HEK293T (cell line): ENCODE measurements around the gene CCNE1.

ENCODE experiments used
- CTCF ChIA-PET: fragments of 350-600 bp; formaldehyde crosslinking; extraction: SDS; loops from one replicate; lab custom pipeline; 2021; ENCODE audit warnings: antibody characterized with exemption, inconsistent platforms; lab: Yijun Ruan, JAX
- POLR2A ChIA-PET: fragments of 350-600 bp; formaldehyde crosslinking; extraction: SDS; loops from one replicate; lab custom pipeline; 2020; ENCODE audit warnings: antibody characterized with exemption, inconsistent platforms; lab: Yijun Ruan, JAX
- DNase-seq: peaks from one replicate; pipeline ENCODE4 v3.0.0; 2012; ENCODE audit warnings: mixed read lengths; ENCODE audit errors: extremely low spot score
- ARNT ChIP-seq: fragments of 450-650 bp; IDR thresholded peaks from 2 replicates; pipeline ENCODE4 v1.6.1; 2017; ENCODE audit warnings: mild to moderate bottlenecking
- BHLHE40 ChIP-seq: fragments of 450-650 bp; IDR thresholded peaks from 2 replicates; pipeline ENCODE4 v1.6.1; 2016; ENCODE audit warnings: mild to moderate bottlenecking, moderate library complexity, borderline replicate concordance
- CTBP1 ChIP-seq: fragments of 450-650 bp; IDR thresholded peaks from 2 replicates; pipeline ENCODE4 v1.6.1; 2016; ENCODE audit warnings: borderline replicate concordance
- ELF4 ChIP-seq: fragments of 450-650 bp; IDR thresholded peaks from 2 replicates; pipeline ENCODE4 v1.6.1; 2017; ENCODE audit warnings: antibody characterized with exemption
- FOXA1 ChIP-seq: fragments of 450-650 bp; IDR thresholded peaks from 2 replicates; pipeline ENCODE4 v1.6.1; 2016; ENCODE audit warnings: mild to moderate bottlenecking
- FOXK2 ChIP-seq: fragments of 450-650 bp; IDR thresholded peaks from 2 replicates; pipeline ENCODE4 v1.6.1; 2016; ENCODE audit warnings: mild to moderate bottlenecking
- FOXM1 ChIP-seq: fragments of 450-650 bp; IDR thresholded peaks from 2 replicates; pipeline ENCODE4 v1.6.1; 2017; ENCODE audit warnings: mild to moderate bottlenecking, borderline replicate concordance
- HDGF ChIP-seq: fragments of 450-650 bp; IDR thresholded peaks from 2 replicates; pipeline ENCODE4 v1.6.1; 2017; ENCODE audit warnings: antibody characterized with exemption, borderline replicate concordance
- L3MBTL2 ChIP-seq: fragments of 450-650 bp; conservative IDR thresholded peaks from 2 replicates; pipeline ENCODE4 v1.6.1; 2016; ENCODE audit warnings: mild to moderate bottlenecking
- LEF1 ChIP-seq: fragments of 450-650 bp; IDR thresholded peaks from 2 replicates; pipeline ENCODE4 v1.6.1; 2017; ENCODE audit warnings: mild to moderate bottlenecking, borderline replicate concordance
- NFRKB ChIP-seq: fragments of 450-650 bp; IDR thresholded peaks from 2 replicates; pipeline ENCODE4 v1.6.1; 2016; ENCODE audit warnings: mild to moderate bottlenecking, moderate library complexity
- SP1 ChIP-seq: fragments of 450-650 bp; IDR thresholded peaks from 2 replicates; pipeline ENCODE4 v1.6.1; 2017
- SUZ12 ChIP-seq: fragments of 450-650 bp; IDR thresholded peaks from 2 replicates; pipeline ENCODE4 v1.6.1; 2016; ENCODE audit warnings: mild to moderate bottlenecking
- TARDBP ChIP-seq: fragments of 450-650 bp; IDR thresholded peaks from 2 replicates; pipeline ENCODE4 v1.6.1; 2016
- ZNF384 ChIP-seq: fragments of 450-650 bp; IDR thresholded peaks from 2 replicates; pipeline ENCODE4 v1.6.1; 2016
- TF ChIP-seq, protein P1 (sequence below): fragments of 450-650 bp; IDR thresholded peaks from 2 replicates; pipeline ENCODE4 v1.6.1; 2016

The CCNE1 gene

GRCh38 chr19:29844891-29845573, 33.2 kb downstream of the CCNE1 start:
- DNase-seq, result peak; percentile 98
- TF ChIP-seq CTBP1 (no peak), ARNT (no peak), HDGF (no peak), SP1 (peak; percentile 75), FOXM1 (no peak), L3MBTL2 (peak; percentile 86)
- TF ChIP-seq, protein P1, sequence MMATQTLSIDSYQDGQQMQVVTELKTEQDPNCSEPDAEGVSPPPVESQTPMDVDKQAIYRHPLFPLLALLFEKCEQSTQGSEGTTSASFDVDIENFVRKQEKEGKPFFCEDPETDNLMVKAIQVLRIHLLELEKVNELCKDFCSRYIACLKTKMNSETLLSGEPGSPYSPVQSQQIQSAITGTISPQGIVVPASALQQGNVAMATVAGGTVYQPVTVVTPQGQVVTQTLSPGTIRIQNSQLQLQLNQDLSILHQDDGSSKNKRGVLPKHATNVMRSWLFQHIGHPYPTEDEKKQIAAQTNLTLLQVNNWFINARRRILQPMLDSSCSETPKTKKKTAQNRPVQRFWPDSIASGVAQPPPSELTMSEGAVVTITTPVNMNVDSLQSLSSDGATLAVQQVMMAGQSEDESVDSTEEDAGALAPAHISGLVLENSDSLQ, result peak; percentile 56; the same call in 1 of the 2 replicates
- ChIA-PET POLR2A (interaction anchor here (0.8 to 2.0 kb wide), 8 partner anchors 9 to 179 kb away, joined by 3 to 11 read pairs (median 4); partner anchors contain the start of gene C19orf12), CTCF (interaction anchor here (1.7 kb wide), 1 partner anchor 14 kb away, joined by 9 read pairs; no protein-coding TSS in a partner anchor)

GRCh38 chr19:29845574-29846176, 33.9 kb downstream of the CCNE1 start:
- ChIA-PET CTCF (interaction anchor here (0.6 to 1.7 kb wide), 2 partner anchors 13 to 32 kb away, joined by 3 to 9 read pairs; no protein-coding TSS in a partner anchor), POLR2A (interaction anchor here (0.8 to 2.0 kb wide), 8 partner anchors 8 to 180 kb away, joined by 3 to 11 read pairs (median 4); partner anchors contain the start of gene C19orf12)
- peak; percentile 51 for DNase-seq
- TF ChIP-seq CTBP1 (no peak), HDGF (no peak), L3MBTL2 (0 out of 2 replicates have a peak, but pooled peaks have one; percentile 31)

DNA sequence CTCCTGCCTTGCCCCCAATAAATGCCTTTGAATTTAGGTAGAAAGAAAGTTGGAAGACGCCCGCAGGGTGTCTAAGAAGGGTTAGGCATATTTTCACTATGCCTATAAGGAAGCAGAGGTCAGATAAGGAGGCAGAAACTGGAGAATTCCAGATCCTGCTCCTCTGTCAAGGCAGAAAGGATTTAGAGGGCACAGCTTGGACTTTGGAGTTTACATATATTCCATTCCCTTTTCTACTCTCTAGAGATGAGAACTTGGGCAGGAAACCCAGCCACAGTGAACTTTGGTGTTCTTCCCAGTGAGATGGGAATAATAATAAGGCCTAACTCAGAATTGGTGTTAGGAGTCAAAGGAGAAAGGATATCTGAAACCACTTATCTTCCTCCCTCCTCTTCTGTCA, 37.4 kb downstream of the CCNE1 start:
- ChIA-PET POLR2A (no interaction called here), CTCF (no interaction called here)
- TF ChIP-seq HDGF (no peak), LEF1 (no peak), SP1 (no peak), L3MBTL2 (no peak), BHLHE40 (no peak), ARNT (no peak), FOXK2 (no peak), CTBP1 (no peak), ZNF384 (no peak), FOXA1 (no peak), TARDBP (no peak), NFRKB (no peak), ELF4 (no peak), SUZ12 (no peak), FOXM1 (no peak)
- TF ChIP-seq, protein P1, result no peak
- DNase-seq, result no peak

- ChIA-PET POLR2A (no interaction called here), CTCF (interaction anchor here (0.7 kb wide), 1 partner anchor 84 kb away, joined by 5 read pairs; no protein-coding TSS in a partner anchor)
- DNase-seq, result no peak
- TF ChIP-seq SUZ12 (no peak), L3MBTL2 (no peak), TARDBP (no peak), FOXM1 (no peak), ARNT (no peak), FOXK2 (no peak), BHLHE40 (no peak), NFRKB (no peak), ELF4 (no peak), CTBP1 (no peak), ZNF384 (no peak), FOXA1 (no peak), SP1 (no peak), LEF1 (no peak), HDGF (no peak)
- TF ChIP-seq, protein P1, result no peak
Measured at GRCh38 chr19:29850482-29850881, 38.7 kb downstream of the CCNE1 start.

DNA sequence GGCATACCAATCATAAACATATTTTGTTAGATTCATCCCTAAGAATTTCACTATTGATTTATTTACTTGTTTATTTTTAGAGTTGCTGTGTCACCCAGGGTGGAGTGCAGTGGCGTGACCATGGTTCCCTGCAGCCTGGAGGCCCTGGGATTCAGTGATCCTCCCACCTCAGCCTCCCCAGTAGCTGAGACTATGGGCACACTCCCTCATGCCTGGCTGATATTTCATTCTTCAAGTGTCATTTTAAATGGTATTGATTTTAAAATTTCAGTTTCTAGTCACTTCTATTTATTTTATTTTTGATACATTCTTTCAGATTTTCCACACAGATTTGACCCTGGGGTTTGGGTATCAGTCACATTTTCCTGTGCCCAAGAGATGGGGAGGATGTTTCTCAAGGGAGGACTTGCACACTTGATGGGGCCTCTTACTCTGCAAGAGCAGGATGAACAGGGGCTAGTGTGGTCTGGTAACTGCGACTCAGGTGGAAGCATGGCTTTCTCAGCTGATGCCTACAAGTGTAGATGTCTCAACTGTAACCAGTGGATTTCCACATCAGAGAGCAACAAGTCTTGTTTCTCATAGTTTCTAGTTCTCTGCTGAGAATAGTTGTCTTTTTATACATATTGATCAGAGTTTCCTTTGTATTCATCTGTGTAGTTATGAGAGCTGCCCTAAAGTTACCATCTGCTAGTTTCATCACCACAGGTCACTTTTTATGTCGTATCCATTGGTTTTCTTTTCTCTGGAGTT, 40.2 kb downstream of the CCNE1 start:
- no peak for DNase-seq
- ChIA-PET CTCF (interaction anchor here (0.6 kb wide), 1 partner anchor 81 kb away, joined by 3 read pairs; no protein-coding TSS in a partner anchor), POLR2A (no interaction called here)
- TF ChIP-seq, protein P1, result no peak
- TF ChIP-seq BHLHE40 (no peak), SUZ12 (no peak), LEF1 (no peak), ZNF384 (no peak), TARDBP (no peak), HDGF (no peak), FOXA1 (no peak), FOXM1 (no peak), CTBP1 (no peak)
